Vein endothelial cell (primary cell): ENCODE data around the gene ANGEL1. TPM values are rescaled to one million over a fixed set of nuclear protein-coding genes. Genes with fewer than 3 reads are reported as not detected.

Experiments
- total RNA-seq: library from RNA; depleted of rRNA; stranded (reverse); fragments of >200 nt; gene quantifications from 2 replicates; pipeline ENCODE4 v1.2.3, GENCODE V29; 2012

The ANGEL1 gene
- total RNA-seq: 11.6 and 14.7 TPM in 2 replicates

GRCh38 chr14:76812422-76813383 lies at the start of gene ANGEL1:
ANGEL1 (minus strand) TSS chr14:76812882; CDS start chr14:76812827, 55 bp downstream.

DNA sequence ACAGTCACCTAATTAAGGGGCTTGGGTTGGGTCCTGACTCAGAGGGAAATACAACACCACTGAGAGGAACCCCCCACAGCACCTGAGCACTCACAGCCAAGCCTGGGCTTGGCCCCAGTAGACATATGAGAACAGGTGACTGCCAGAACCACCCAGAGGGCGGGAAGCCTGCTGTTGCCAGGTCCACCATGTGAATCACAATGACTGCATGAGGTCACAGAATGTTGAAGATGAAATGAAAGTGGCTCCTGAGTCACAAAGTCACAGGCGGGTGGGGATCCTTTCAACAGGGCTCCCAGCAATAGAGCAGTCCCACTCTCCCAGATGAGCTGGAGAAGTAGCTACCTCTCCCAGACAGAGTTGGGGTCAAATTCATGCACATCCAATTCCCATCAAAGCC lies 13.4 kb upstream of the ANGEL1 start, which contains the start of gene LRRC74A:
LRRC74A (plus strand) TSS at position 287 of the 400 bp plus-strand sequence. CDS start 290 bp downstream, outside the sequence.

DNA sequence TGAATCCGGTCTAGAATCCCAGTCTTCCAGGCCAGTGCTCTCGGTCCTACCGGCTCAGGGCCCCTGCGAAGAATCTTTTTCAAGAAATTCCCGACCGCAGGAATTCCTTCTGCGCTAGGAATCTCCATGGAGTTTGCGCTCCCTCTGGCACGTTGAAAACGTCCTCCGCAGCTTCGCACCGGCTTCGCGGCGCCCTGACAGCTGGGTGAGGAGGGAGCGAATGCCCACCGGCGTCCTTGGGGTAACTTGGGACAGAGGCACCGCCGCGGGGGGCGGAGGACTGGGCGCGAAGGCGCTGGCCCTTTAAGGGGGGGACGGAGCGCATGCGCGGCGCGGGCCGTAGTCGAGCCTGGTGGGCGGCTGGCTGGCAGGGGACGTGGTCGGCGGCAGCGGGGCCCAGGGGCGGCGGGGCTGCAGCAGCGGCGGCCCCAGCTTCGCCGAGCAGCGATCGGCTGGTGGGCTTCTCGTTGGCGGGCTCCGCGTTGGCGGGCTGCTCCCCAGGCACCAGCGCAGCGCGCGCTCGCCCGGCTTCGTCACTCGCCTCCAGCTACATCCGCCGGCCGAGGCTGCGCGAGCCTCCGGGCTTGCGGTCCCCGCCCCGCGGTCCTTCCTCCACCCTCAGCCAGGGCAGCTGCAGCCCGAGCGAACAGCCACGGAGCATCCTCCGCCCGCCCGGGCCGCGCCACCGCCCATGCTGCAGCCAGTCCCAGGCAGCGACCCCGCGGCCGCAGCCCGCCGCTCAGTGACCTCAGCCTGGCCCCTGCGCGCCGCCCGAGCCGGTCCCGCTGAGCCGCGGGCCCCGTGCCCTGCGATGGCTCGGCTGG lies 51.3 kb downstream of the ANGEL1 start, which contains the start of gene VASH1:
VASH1 (plus strand) TSS at position 333 of the 824 bp plus-strand sequence. CDS start 1,354 bp downstream, outside the sequence.

Other genes starting within 250 kb of the ANGEL1 start
- 68.9 and 72.5 TPM in 2 replicates for gene VASH1, start 51.4 kb downstream of the ANGEL1 start, total RNA-seq
- gene LRRC74A, start 13.5 kb upstream of the ANGEL1 start, total RNA-seq: not detected in 2 replicates
- gene IRF2BPL, start 215.8 kb upstream of the ANGEL1 start, total RNA-seq: 10.5 and 15.4 TPM in 2 replicates